ENCODE results near the gene RNF167. TPM values are rescaled to one million over a fixed set of nuclear protein-coding genes. Genes with fewer than 3 reads are reported as not detected.
A peak's percentile ranks its signal among the peaks of the same experiment; 100 is the strongest.

RNF167 gene
- total and polyA plus RNA-seq, 2 of the 13 experiments (the other 11 are each of a cell fraction or from before 2014, with no cell fraction given) = 44.1 to 45.4 TPM

- TF ChIP-seq POGK (CRISPR knock-in tag; conservative IDR thresholded peaks at IDR 0.05) (no peak), ZNF558 (CRISPR knock-in tag; IDR thresholded peaks at IDR 0.05; ENCODE audit: borderline replicate concordance) (no peak), ZMYM2 (CRISPR knock-in tag; IDR thresholded peaks at IDR 0.05) (0 out of 2 replicates have a peak, but pooled peaks have one; percentile 55), BCL3 (CRISPR knock-in tag; IDR thresholded peaks at IDR 0.05) (0 out of 2 replicates have a peak, but pooled peaks have one; percentile 27), ZBTB21 (CRISPR knock-in tag; IDR thresholded peaks at IDR 0.05) (no peak), NKX3-1 (CRISPR knock-in tag; IDR thresholded peaks at IDR 0.05) (no peak), NFRKB (IDR thresholded peaks at IDR 0.05) (no peak), NR0B2 (CRISPR knock-in tag; IDR thresholded peaks at IDR 0.05) (no peak), GRHL1 (CRISPR knock-in tag; conservative IDR thresholded peaks at IDR 0.05) (no peak), KDM1A (CRISPR knock-in tag; IDR thresholded peaks at IDR 0.05) (no peak), PITX1 (CRISPR knock-in tag; IDR thresholded peaks at IDR 0.05) (no peak; the same call in none of the 2 replicates), XRCC5 (optimal IDR thresholded peaks at IDR 0.05; ENCODE audit: low read length) (peak; percentile 9), EZH2 (conservative IDR thresholded peaks at IDR 0.05; ENCODE audit: low read depth, low read length) (no peak), MLX (CRISPR knock-in tag; IDR thresholded peaks at IDR 0.05) (peak; percentile 34), ZNF275 (CRISPR knock-in tag; IDR thresholded peaks at IDR 0.05; ENCODE audit: borderline replicate concordance) (0 out of 2 replicates have a peak, but pooled peaks have one; percentile 58), TRIM22 (IDR thresholded peaks at IDR 0.05) (no peak), ZNF362 (CRISPR knock-in tag; IDR thresholded peaks at IDR 0.05; ENCODE audit: borderline replicate concordance) (no peak), ZBTB7A (CRISPR knock-in tag; IDR thresholded peaks at IDR 0.05) (peak; percentile 50; the same call in 1 of the 2 replicates), TBX3 (IDR thresholded peaks at IDR 0.05; ENCODE audit: borderline replicate concordance) (0 out of 2 replicates have a peak, but pooled peaks have one; percentile 19)
These were observed 9.4 kb downstream of the RNF167 start (continued) for GRCh38 chr17:4949321-4950074.

Data from HepG2 (cell line).